Heart left ventricle (tissue), 13 donors: ENCODE data around the gene RCBTB2.

Source experiments
- CTCF ChIP-seq, 12 donors: fragments of 200-600 bp; sonication (generic) in 4 of 12; IDR thresholded peaks; one replicate each; pipeline versions ENCODE4 v1.5.0 to v1.8.0; 2018 to 2022; ENCODE audit warnings: antibody characterized with exemption in 12 of 12, mild to moderate bottlenecking in 5 of 12
- POLR2A ChIP-seq, 2 donors: fragments of 450-650 bp; IDR thresholded peaks; one replicate each; pipeline ENCODE4 v1.6.1; 2017; ENCODE audit warnings: antibody characterized with exemption in 2 of 2, mild to moderate bottlenecking in 2 of 2, moderate library complexity in 2 of 2
- donor health status: ischemic (EF 13 %, LVEDD 7.1; RV severe dilation, severe dysfunction).
- donor health status: DM: no; HTN: yes; CAD: no.
- donor health status: DM: no; HTN: no; CAD: no.
- donor health status: ischemic (EF 25% LVEDD 6.9; RV normal size, moderate dysfunction).
- donor health status: ischemic (EF 25% LVEDD 5.7; RV mildly dilated, moderate dysfunction).
- donor health status: ischemic (EF 35%, LVEDD 5.7; RV mildly dilated, moderate dysfunction).
- donor health status: nonischemic (EF 11% LVEDD 7.7; RV severe dilation, severe dysfunction).
- donor health status: DM: yes; HTN: yes; CAD: no.
- donor health status: PGD.
- donor health status: ischemic (EF 29% LVEDD 5.4; RV normal size, mild dysfunction).
- donor health status: nonischemic (EF 23%, LVEDD 6.1; RV moderate dilation, normal function).

GRCh38 chr13:48532256-48532505, 699 bp downstream of the RCBTB2 start:
- TF ChIP-seq CTCF (IDR thresholded peaks at IDR 0.05) (no peak), POLR2A (IDR thresholded peaks at IDR 0.05) (no peak)
